Breast epithelium (tissue), 4 donors: Measurements from ENCODE around the gene ATP5F1E. TPM values are rescaled to one million over a fixed set of nuclear protein-coding genes. Genes with fewer than 3 reads are reported as not detected.

Experiments
- DNase-seq, 2 donors: peaks; one replicate each; pipeline ENCODE4 v3.0.0-alpha.2; 2019; ENCODE audit warnings: low spot score in 2 of 2
- H3K27ac ChIP-seq, 2 donors: fragments of 200-600 bp; sonication (generic) in 1 of 2; one replicate each; pipeline ENCODE4 v1.5.1; 2016 to 2019; ENCODE audit warnings: mild to moderate bottlenecking in 1 of 2
- H3K27me3 ChIP-seq, 2 donors: fragments of 200-600 bp; sonication (generic) in 1 of 2; one replicate each; pipeline versions ENCODE4 v1.5.1 to v1.6.0; 2017 to 2019; ENCODE audit warnings: control low read depth in 1 of 2, mild to moderate bottlenecking in 1 of 2
- H3K36me3 ChIP-seq: fragments of 200-600 bp; one replicate; pipeline ENCODE4 v1.5.1; 2019
- H3K4me1 ChIP-seq, 2 donors: fragments of 200-600 bp; sonication (generic); one replicate each; pipeline ENCODE4 v1.5.1; 2016 to 2019; ENCODE audit warnings: control low read depth in 1 of 2
- H3K4me3 ChIP-seq, 3 donors: fragments of 200-600 bp; sonication (generic); 1 replicate in 2 of 3; 2 replicates in 1 of 3; pipeline ENCODE4 v1.5.1; 2016 to 2019; ENCODE audit warnings: mild to moderate bottlenecking in 3 of 3, moderate library complexity in 2 of 3
- H3K9me3 ChIP-seq, 2 donors: fragments of 200-600 bp; sonication (generic) in 1 of 2; one replicate each; pipeline ENCODE4 v1.5.1; 2016 to 2019; ENCODE audit warnings: control low read depth in 1 of 2
- CTCF ChIP-seq, 3 donors: fragments of 450-650 bp; IDR thresholded peaks; one replicate each; pipeline ENCODE4 v1.5.1; 2016 to 2017; ENCODE audit warnings: antibody characterized with exemption in 3 of 3, mild to moderate bottlenecking in 3 of 3, moderate library complexity in 3 of 3
- POLR2A ChIP-seq: fragments of 450-650 bp; IDR thresholded peaks from one replicate; pipeline ENCODE4 v1.6.1; 2016; ENCODE audit warnings: antibody characterized with exemption, mild to moderate bottlenecking, moderate library complexity
- POLR2AphosphoS5 ChIP-seq, 3 donors: sonication (generic); formaldehyde crosslinking; IDR thresholded peaks; one replicate each; pipeline ENCODE4 v1.6.1; 2017; ENCODE audit warnings: antibody characterized with exemption in 3 of 3
- intact Hi-C: fragments of 100-400 bp; cut with DNase I; formaldehyde crosslinking; loops from one replicate; pipeline ENCODE4 v1.15.1; 2023; ENCODE audit warnings: low total_unique reads
- total RNA-seq, 3 donors: library from RNA; depleted of rRNA; stranded (reverse); fragments of >200 nt; gene quantifications; one replicate each; pipeline ENCODE4 v1.1.0, GENCODE V29; 2016

Gene ATP5F1E
- total RNA-seq, 3 donors from 2014 or later, result 25.6 to 36.4 (median 31.4) TPM

GRCh38 chr20:59074456-59074855 is 42.3 kb upstream of the ATP5F1E start:
- no peak for DNase-seq
- Histone ChIP-seq H3K4me1 (no peaks in the 10 kb centered on the region), H3K9me3 (no peaks in the 10 kb centered on the region), H3K36me3 (no peaks in the 10 kb centered on the region), H3K4me3 (no peak overlapping the region), H3K27me3 (peaks cover 0 to 5% of the 10 kb centered on the region in 2 donors), H3K27ac (no peak overlapping the region)
- TF ChIP-seq POLR2A (no peak), POLR2AphosphoS5 (IDR thresholded peaks at IDR 0.05) (no peak), CTCF (IDR thresholded peaks at IDR 0.05) (no peak)
- intact Hi-C loops, result no loop called here

DNA sequence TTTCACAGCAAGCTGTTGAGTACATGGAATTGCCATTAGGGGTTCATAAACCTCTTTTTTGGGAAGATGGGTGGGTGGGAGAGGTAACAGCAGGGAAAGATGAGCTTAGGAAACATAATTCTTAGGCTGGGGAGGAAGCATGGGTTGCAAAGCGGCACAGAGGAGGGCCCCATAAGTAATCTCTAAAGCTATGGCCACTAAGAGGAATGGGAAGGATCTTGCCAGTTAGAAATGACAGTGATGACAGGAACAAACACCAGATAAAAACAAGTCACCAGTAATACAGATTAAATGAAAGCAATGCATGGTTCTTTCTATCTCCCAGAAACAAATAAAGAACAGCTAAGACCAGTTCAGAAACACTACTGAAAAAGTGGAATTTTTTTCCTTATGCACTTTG is 41.4 kb upstream of the ATP5F1E start:
- TF ChIP-seq POLR2AphosphoS5 (IDR thresholded peaks at IDR 0.05) (no peak), CTCF (IDR thresholded peaks at IDR 0.05) (no peak), POLR2A (no peak)
- H3K36me3 ChIP-seq, result no peaks in the 10 kb centered on the region
- H3K27ac ChIP-seq, result no peak overlapping the region
- H3K27me3 ChIP-seq, result peaks cover 0 to 5% of the 10 kb centered on the region in 2 donors
- intact Hi-C loops, result no loop called here
- H3K9me3 ChIP-seq, result no peaks in the 10 kb centered on the region
- no peak overlapping the region for H3K4me3 ChIP-seq
- DNase-seq, result no peak
- H3K4me1 ChIP-seq, result no peaks in the 10 kb centered on the region

- no peak overlapping the region for H3K27ac ChIP-seq
- H3K4me3 ChIP-seq, result no peak overlapping the region
- H3K9me3 ChIP-seq, result no peaks in the 10 kb centered on the region
- H3K4me1 ChIP-seq, result no peaks in the 10 kb centered on the region
- H3K27me3 ChIP-seq, result peaks cover 0 to 5% of the 10 kb centered on the region in 2 donors
- TF ChIP-seq CTCF (IDR thresholded peaks at IDR 0.05) (no peak), POLR2AphosphoS5 (IDR thresholded peaks at IDR 0.05) (no peak), POLR2A (no peak)
- no peak for DNase-seq
- no peaks in the 10 kb centered on the region for H3K36me3 ChIP-seq
- intact Hi-C loops, result no loop called here
Measured at GRCh38 chr20:59071216-59071615, 39.1 kb upstream of the ATP5F1E start.

DNA sequence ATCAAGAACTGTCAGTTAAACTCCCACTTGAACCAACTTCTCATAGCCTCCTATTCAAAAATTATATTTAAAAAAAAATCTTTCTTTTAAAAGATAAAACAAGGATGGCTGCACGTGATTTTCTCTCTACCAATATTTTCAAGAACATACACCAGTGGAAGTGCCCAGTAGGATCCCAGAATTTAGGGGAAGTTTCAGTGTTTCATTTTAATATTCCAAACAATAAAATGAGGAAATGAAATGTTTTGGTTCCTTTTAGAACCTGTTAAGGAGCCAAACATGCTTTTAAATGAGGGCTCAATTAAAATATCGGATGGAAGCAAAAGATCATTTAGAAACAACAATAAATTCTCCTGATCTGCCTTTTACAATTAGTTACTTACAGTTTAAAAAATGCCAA is 36.9 kb upstream of the ATP5F1E start:
- Histone ChIP-seq H3K27me3 (peaks cover 0 to 5% of the 10 kb centered on the region in 2 donors), H3K4me3 (no peak overlapping the region), H3K9me3 (no peaks in the 10 kb centered on the region), H3K4me1 (no peaks in the 10 kb centered on the region), H3K27ac (no peak overlapping the region), H3K36me3 (no peaks in the 10 kb centered on the region)
- intact Hi-C loops, result no loop called here
- no peak for TF ChIP-seq CTCF (IDR thresholded peaks at IDR 0.05)
- TF ChIP-seq POLR2A, result no peak
- no peak for TF ChIP-seq POLR2AphosphoS5 (IDR thresholded peaks at IDR 0.05)
- no peak for DNase-seq

DNA sequence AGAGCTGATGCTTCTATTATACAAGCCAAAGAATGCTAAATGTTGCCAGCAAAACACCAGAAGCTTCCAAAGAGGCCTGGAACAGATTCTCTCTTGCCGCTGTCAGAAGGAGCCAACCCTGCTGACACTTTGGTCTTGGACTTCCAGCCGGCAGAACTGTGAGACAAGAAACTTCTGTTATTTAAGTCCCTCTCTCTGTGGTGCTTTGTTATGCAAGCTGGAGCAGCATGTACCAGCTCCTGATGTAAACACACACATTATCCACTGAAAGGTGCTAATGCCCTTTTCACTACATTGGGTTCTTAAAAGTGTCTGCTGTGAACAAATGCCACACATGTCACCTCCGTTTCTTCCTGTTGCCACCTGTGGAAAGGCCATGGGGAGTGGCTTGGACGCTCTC is 36.4 kb upstream of the ATP5F1E start:
- TF ChIP-seq POLR2AphosphoS5 (IDR thresholded peaks at IDR 0.05) (no peak), CTCF (IDR thresholded peaks at IDR 0.05) (no peak), POLR2A (no peak)
- Histone ChIP-seq H3K4me1 (no peaks in the 10 kb centered on the region), H3K27ac (no peak overlapping the region), H3K27me3 (peaks cover 0 to 2% of the 10 kb centered on the region in 2 donors), H3K9me3 (no peaks in the 10 kb centered on the region), H3K4me3 (no peak overlapping the region), H3K36me3 (no peaks in the 10 kb centered on the region)
- intact Hi-C loops, result no loop called here
- DNase-seq, result no peak
